OCI-LY1 (cell line): ENCODE measurements around the gene ZNF318.

Source experiments
- EZH2 ChIP-seq: fragments of 200-600 bp; sonication (generic), shearing (Covaris generic); IDR thresholded peaks from 2 replicates; pipeline ENCODE4 v1.8.0; 2017; ENCODE audit warnings: borderline replicate concordance, mixed run types, mild to moderate bottlenecking, antibody characterized with exemption, low read length, moderate library complexity, mixed read lengths
- TF ChIP-seq, protein P1 (sequence below): fragments of 200-600 bp; sonication (generic), shearing (Covaris generic); IDR thresholded peaks from 2 replicates; pipeline ENCODE4 v1.5.1; 2017; ENCODE audit warnings: mild to moderate bottlenecking, antibody characterized with exemption, low read length, moderate library complexity, mixed read lengths

GRCh38 chr6:43396408-43397149 is 27.1 kb upstream of the ZNF318 start:
- TF ChIP-seq, protein P1, sequence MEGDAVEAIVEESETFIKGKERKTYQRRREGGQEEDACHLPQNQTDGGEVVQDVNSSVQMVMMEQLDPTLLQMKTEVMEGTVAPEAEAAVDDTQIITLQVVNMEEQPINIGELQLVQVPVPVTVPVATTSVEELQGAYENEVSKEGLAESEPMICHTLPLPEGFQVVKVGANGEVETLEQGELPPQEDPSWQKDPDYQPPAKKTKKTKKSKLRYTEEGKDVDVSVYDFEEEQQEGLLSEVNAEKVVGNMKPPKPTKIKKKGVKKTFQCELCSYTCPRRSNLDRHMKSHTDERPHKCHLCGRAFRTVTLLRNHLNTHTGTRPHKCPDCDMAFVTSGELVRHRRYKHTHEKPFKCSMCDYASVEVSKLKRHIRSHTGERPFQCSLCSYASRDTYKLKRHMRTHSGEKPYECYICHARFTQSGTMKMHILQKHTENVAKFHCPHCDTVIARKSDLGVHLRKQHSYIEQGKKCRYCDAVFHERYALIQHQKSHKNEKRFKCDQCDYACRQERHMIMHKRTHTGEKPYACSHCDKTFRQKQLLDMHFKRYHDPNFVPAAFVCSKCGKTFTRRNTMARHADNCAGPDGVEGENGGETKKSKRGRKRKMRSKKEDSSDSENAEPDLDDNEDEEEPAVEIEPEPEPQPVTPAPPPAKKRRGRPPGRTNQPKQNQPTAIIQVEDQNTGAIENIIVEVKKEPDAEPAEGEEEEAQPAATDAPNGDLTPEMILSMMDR: no peak
- TF ChIP-seq EZH2: no peak
